Measurements from ENCODE around the gene NUTM2A.
"Not testable (repeated sequence)": the region's sequence is repeated elsewhere in the genome, so short reads cannot be mapped to it uniquely, and the experiment has no call there.

The NUTM2A gene

DNA sequence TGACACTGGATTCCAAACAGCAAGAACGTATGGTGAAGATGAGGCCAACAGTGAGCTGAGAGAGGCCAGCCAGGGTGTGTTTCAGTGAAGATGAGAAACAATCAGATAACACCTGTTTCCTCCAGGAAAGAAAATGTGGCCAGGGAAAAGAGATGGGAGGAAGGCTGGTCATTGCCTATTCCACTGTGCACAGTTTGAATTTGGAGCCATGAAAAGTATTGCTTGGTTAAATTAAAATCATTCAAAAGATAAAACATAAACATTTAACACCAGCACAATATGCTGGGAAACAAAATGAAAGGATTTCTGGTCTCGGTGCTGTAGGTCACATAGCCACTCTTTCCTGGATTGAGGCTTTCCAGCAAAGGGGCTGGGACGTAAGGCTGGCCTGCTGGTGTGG lies at the start of gene NUTM2A:
Gene NUTM2A (plus strand): TSS at position 301 of the 400 bp plus-strand sequence. CDS start 383 bp downstream, outside the sequence.
- not testable (repeated sequence) for DNase-seq (ENCODE audit: low spot score)

DNA sequence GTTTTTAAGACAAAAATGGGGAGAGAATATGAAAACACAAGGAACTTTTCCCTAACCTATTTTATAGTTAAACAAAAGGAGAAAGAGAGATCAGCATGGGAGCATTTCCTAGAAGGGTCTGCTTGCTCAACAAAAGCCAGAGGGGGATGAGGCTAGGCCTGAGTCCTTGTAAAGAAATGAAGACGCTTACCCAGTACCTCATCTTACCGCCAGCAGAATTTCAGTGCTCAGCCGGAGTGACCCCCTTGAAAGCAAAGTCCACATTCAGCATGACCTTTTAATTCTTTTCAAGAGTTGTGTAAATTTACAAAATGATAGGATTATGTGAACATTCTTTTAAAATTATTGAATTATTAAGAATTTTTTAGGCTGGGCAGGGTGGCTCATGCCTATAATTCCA lies 47.7 kb upstream of the NUTM2A start:
- not testable (repeated sequence) for DNase-seq (ENCODE audit: low spot score)

DNA sequence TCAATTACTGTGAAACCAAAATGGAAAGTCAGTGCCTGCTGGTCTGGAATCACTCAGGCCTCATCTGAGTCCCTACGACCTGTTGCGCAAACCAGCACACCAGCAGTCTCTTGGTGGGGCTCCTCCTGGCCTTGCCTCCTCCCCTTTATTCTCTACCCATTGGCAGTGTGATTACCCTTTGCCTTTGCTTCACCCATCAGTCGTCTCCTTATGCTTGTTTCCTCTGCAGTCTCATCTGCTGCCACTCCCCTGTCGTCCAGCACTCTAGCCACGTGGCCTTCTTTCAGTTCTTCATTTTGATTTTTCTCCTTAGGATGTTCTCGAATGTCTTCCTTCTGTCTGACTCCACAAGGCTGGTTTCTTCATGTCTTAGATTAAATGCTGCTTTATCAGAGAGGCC lies 40.8 kb upstream of the NUTM2A start:
- not testable (repeated sequence) for DNase-seq (ENCODE audit: low spot score)

DNA sequence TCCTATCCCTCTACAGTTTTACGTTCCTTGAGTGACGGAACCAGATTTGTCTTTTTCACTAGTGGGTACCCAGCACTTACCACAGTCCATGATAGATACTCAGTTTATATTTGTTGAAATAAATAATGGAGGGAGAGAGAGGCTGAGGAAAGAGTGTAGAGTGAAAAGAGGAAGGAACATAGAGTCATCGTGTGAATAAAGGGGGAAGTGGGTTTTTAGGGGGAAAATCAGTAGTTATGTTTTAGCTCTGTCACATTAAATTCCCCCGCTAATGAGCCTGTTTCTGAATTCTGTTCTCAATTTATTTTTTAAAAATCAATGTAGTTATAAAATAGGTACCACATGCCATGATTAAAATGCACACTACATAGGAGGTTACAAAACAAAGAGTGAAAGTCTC lies 39.2 kb upstream of the NUTM2A start:
- not testable (repeated sequence) for DNase-seq (ENCODE audit: low spot score)

- DNase-seq (ENCODE audit: low spot score): not testable (repeated sequence)
Observed at GRCh38 chr10:87187573-87187972, 37.7 kb upstream of the NUTM2A start.

DNA sequence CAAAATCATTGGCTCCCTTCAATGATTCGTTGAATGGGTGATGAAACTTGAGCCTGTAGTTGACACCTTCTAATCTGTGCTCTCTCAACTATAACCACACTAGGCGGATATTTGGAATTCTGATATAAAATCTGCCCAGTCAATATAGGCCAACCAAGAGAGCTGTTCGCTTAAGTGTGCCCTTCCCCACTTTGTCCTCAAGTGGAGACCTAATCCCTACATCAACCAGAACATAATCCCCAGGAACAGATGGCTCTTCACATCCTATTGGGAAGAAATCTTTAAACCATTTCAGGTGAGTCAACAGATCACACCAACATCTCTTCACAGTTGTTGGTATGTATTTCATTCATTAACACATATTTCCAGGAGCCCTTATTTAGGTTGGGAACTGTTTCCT lies 33.4 kb upstream of the NUTM2A start:
- DNase-seq (ENCODE audit: low spot score): not testable (repeated sequence)

GRCh38 chr10:87200924-87201323 lies 24.3 kb upstream of the NUTM2A start:
- DNase-seq (ENCODE audit: low spot score): not testable (repeated sequence)

GRCh38 chr10:87204801-87205200 lies 20.4 kb upstream of the NUTM2A start:
- DNase-seq (ENCODE audit: low spot score): not testable (repeated sequence)

GRCh38 chr10:87206922-87207321 lies 18.3 kb upstream of the NUTM2A start:
- DNase-seq (ENCODE audit: low spot score): not testable (repeated sequence)

DNA sequence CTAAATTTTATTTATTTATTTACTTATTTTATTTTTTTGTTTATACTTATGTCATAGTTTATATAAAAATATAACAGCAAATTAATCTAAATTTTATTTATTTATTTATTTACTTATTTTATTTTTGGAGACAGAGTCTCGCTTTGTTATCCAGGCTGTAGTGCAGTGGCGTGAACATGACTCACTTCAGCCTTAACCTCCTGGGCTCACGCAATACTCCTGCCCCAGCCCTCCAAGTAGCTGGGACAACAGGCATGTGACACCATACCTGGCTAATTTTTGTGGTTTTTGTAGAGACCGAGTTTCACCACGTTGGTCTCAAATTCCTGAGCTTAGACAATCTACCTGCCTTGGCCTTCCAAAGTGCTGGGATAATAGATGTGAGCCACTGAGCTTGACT lies 14.9 kb upstream of the NUTM2A start:
- DNase-seq (ENCODE audit: low spot score): not testable (repeated sequence)

GRCh38 chr10:87211848-87212247 lies 13.4 kb upstream of the NUTM2A start:
- DNase-seq (ENCODE audit: low spot score): not testable (repeated sequence)

- not testable (repeated sequence) for DNase-seq (ENCODE audit: low spot score)
Observed at GRCh38 chr10:87213150-87213765, 12.0 kb upstream of the NUTM2A start.

DNA sequence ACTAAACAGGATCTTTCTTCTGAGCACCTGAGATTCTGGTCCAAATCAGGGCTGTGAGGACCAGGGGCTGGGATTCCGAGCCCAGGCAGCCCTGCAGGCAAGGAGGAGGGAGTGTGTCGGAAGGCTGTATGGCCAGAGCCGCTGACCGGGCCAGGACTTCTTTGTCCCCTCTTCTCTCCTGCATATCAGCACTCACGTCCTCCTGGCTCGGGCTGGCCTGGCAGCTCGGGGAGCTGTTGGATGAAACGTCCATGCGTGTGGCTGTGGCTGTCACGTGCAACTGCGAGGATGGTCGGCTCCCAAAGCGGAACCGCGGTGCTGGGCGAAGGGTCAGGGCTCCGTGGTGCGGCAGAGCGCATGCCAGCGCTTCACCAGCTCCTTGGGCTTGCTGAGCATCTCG lies 11.4 kb upstream of the NUTM2A start:
- not testable (repeated sequence) for DNase-seq (ENCODE audit: low spot score)

DNA sequence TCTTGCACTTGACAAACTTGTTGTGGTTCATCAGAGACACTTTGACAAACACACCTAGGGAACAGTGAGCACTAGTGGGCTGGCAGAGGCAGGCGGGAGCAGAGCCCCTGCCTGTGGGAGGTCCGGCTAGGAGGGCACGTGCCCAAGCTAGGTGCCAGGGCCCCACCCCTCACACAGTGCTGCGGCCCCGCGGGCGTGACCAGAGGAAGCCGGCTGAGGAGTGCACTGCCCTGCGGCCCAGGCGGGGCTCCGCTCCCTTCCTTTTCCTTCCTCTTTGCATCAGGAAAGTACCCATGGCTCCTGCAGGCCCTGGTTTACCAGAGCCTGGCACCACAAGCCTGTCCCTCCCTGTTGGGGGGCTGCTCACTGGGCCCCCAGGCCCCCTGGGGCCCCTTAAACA lies 9.1 kb upstream of the NUTM2A start:
- not testable (repeated sequence) for DNase-seq (ENCODE audit: low spot score)

DNA sequence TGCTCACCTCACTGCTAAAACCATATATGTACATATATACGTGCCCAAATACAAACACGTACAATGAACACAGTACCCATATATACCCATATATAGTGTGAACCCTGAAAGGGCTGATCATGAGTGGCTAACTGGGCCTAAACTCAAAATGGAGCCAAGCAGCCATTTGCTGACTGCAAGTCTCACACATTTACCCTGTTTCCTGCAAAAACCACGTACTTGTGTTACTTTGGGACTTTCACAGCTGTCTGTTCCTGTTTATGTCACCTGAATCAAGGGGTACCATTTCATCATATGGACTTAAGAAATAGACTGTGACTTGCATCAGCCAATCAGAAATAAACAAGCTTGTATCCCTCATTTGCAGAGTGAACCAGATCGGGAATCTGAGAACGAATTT lies 5.9 kb upstream of the NUTM2A start:
- not testable (repeated sequence) for DNase-seq (ENCODE audit: low spot score)

DNA sequence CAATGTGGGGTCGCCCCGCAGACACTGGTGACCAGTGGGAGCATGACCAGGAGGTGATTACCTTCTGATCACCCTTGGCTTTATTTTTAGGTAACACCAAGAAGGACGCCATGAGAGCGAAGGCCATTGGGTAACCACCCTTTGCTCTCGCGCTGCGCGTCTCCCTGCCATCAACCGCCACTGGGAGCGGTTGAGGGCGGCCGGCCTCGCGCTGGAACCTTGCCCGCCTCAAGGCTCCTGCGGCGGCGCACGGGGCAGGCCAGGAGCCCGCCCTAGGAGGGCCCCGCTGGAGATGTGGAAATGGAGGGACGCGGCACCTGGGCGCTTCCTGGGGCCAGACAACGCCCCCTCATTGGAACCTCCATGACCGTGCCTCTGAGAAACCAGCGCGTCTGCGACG lies 2.5 kb upstream of the NUTM2A start:
- DNase-seq (ENCODE audit: low spot score): not testable (repeated sequence)

DNA sequence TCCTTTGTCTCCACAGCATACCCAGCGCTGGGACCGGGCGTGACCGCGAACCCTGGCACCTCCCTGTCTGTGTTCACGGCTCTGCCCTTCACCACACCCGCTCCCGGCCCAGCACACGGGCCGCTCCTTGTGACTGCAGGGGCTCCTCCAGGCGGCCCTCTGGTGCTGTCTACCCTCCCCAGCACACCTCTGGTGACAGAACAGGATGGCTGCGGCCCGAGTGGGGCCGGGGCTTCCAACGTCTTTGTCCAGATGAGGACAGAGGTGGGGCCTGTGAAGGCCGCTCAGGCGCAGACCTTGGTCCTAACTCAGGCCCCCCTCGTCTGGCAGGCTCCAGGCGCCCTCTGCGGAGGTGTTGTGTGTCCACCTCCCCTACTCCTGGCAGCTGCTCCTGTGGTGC lies 3.0 kb downstream of the NUTM2A start:
- not testable (repeated sequence) for DNase-seq (ENCODE audit: low spot score)

DNA sequence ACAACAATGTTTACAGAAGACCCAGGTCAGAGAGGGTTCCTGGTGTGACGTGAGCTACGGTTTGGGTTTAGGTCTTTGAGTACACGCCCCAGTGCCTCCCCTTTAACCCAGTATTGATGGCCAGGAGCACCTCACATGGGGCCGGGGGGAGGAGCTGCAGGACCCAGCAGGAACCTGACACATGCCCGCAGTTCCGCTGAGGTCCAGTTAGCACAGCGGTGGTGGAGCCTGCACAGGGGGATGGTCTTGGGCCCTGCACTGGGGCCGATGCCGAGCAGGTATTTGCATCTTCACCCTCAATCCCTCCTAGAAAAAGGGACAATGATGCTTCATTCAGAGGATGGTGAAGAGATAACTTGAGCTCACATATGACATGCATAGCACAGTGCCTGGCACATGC lies 4.0 kb downstream of the NUTM2A start:
- DNase-seq (ENCODE audit: low spot score): not testable (repeated sequence)

GRCh38 chr10:87234854-87235253 lies 9.6 kb downstream of the NUTM2A start:
- not testable (repeated sequence) for DNase-seq (ENCODE audit: low spot score)

DNA sequence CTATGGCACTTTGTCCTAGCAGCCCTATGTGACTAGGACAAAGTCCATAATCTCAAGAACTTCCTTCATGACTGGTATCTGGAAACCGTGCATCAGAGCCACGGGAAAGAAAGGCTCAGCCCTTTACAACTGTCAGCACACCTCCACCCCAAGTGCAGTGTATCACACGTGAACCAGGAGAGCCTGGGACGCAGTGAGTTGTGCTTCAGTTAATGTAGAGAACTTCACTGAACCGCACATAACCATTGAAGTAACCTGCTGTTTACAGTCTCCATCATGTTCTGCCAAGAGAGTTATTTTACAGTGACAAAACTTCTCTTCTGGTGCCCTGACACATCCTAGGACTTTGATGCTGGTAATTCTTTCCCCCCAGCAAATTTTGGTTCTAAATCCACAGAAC lies 12.0 kb downstream of the NUTM2A start:
- not testable (repeated sequence) for DNase-seq (ENCODE audit: low spot score)

- DNase-seq (ENCODE audit: low spot score): not testable (repeated sequence)
Observed at GRCh38 chr10:87239346-87239808, 14.1 kb downstream of the NUTM2A start.

GRCh38 chr10:87242192-87242591 lies 16.9 kb downstream of the NUTM2A start:
- DNase-seq (ENCODE audit: low spot score): not testable (repeated sequence)

- not testable (repeated sequence) for DNase-seq (ENCODE audit: low spot score)
Observed at GRCh38 chr10:87247335-87247734, 22.1 kb downstream of the NUTM2A start.

DNA sequence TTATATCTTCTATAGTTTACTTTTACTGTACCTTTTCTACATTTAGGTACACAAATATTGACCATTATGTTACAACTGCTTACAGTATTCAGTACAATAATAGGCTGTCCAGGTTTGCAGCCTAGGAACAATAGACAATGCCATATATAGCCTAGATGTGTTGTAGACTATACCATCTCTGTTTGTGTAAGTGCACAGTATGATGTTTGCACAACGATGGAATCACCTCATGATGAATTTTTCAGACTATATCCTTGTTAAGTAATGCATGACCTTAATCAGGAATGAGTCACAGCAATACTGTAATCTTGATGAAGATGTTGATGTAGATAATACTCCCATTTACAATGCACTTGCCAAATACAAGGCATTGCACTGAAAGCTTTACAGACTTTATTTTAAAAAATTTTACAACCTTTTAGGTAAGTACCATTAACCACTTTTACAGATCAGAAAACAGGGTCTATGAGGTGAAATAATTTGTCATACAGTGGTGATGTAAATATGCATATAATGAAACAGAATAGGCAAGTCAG lies 23.6 kb downstream of the NUTM2A start:
- not testable (repeated sequence) for DNase-seq (ENCODE audit: low spot score)

All from left forelimb (tissue), 1 donor.